Activated CD8-positive, alpha-beta memory T cell treated with anti-CD3 and anti-CD28 coated beads for 36 hours (primary cell): Measurements from ENCODE around the gene ACHE. TPM values are rescaled to one million over a fixed set of nuclear protein-coding genes. Genes with fewer than 3 reads are reported as not detected.

Experiments
- CTCF ChIA-PET: fragments of 350-600 bp; sonication (Branson Sonifier 250); formaldehyde crosslinking; loops from one replicate; lab custom pipeline; 2021; ENCODE audit warnings: antibody characterized with exemption; lab: Charles Lee
- POLR2A ChIA-PET: fragments of 350-600 bp; sonication (Branson Sonifier 250); formaldehyde crosslinking; loops from one replicate; lab custom pipeline; 2021; ENCODE audit warnings: antibody characterized with exemption; lab: Charles Lee
- total RNA-seq, 2 experiments: library from RNA; stranded (reverse); gene quantifications; one replicate each; pipeline ENCODE4 v1.2.3, GENCODE V29; 2021

Gene ACHE
- total RNA-seq, 2 experiments from 2014 or later: 0.13 to 0.23 TPM

DNA sequence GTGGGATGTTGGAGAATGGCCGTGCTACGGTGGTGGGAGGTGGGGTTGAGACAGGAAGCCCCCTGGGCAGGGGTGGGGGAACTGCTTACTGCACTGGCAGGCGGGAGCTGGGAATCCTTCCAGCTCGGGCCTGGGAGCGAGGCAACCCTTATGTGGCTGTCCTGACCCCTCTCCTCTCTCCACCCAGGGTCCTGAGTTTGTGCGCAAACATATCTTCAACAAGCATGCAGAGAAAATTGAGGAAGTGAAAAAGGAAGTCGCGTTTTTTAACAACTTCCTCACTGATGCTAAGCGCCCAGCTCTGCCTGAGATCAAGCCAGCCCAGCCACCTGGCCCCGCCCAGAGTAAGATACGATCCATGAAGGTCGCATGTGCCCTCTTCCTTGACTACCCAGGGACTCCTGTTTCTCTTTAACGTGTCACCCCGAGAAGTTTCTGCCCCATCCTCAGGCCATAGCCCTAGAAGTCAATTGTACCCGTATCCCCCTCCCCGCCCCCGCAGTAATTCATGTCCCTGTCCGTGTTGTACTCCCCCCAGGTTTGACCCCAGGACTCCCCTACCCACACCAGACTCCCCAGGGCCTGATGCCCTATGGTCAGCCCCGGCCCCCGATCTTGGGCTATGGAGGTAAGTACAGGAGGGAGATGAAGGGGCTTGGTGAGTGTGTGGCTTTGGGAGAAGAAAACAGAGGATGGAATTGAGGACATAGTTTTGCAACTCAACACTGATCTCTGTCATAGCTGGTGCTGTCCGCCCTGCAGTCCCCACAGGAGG, 8.0 kb downstream of the ACHE start:
- ChIA-PET POLR2A (interaction anchor here (6.2 kb wide), 1 partner anchor 12 kb away, joined by 71 read pairs; the partner anchor contains the start of gene SRRT), CTCF (interaction anchor here (0.6 to 4.6 kb wide), 6 partner anchors 8 to 330 kb away, joined by 3 to 25 read pairs (median 3); partner anchors contain the start of genes ACHE, PLOD3, POP7 and SLC12A9)

DNA sequence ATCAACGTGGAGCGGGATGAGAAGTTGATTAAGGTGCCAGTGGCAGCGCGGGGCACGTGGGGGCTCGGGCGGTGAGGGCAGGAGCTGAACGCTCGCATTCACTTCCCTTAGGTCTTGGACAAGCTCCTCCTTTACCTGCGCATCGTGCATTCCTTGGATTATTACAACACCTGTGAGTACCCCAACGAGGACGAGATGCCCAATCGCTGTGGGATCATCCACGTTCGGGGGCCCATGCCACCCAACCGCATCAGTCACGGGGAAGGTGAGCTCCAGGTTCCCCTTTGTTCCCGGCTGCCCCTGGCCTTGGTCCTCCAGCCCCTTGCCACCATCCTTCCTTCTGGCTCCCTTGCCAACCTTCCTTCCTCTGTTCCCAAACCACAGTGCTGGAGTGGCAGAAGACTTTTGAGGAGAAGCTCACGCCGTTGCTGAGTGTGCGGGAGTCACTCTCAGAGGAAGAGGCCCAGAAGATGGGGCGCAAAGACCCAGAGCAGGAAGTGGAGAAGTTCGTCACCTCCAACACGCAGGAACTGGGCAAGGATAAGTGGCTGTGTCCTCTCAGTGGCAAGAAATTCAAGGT, 8.7 kb downstream of the ACHE start:
- POLR2A ChIA-PET: interaction anchor here (6.2 kb wide), 1 partner anchor 11 kb away, joined by 71 read pairs; the partner anchor contains the start of gene SRRT
- CTCF ChIA-PET: interaction anchor here (0.7 to 4.6 kb wide), 4 partner anchors 8 to 331 kb away, joined by 3 to 25 read pairs (median 3); partner anchors contain the start of genes ACHE, PLOD3, SLC12A9 and SRRT

DNA sequence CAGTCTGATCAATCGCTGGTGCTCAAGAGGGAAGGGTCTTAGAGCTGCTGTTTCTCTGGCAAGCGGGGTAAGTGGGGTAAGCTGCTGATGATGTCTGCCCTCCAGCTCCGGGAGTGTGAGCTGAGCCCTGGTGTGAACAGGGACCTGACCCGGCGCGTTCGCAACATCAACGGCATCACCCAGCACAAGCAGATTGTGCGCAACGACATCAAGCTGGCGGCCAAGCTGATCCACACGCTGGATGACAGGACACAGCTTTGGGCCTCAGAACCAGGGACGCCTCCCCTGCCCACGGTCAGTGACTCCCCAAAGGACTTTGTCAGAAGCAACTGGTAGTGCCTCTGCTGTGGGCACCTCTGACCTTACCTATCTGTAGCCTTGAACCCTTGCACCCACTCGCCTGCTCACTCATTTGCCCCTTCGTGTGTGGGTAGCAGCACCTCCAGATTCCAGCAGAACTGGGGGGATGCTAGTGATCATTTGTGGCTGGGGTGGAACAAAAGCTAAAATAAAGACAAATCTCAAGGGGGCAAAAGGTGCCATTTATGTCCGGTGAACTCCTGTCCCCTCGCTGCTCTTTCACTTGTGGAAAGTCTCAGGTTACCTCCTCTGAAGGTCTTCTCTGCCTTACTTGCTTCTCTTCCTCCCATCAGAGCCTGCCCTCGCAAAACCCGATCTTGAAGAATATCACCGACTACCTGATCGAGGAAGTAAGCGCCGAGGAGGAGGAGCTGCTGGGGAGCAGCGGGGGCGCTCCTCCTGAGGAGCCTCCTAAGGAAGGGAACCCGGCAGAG, 9.3 kb downstream of the ACHE start:
- CTCF ChIA-PET: interaction anchor here (0.9 to 4.6 kb wide), 2 partner anchors 9 to 11 kb away, joined by 3 to 25 read pairs; partner anchors contain the start of genes ACHE and SRRT
- POLR2A ChIA-PET: interaction anchor here (6.2 kb wide), 1 partner anchor 10 kb away, joined by 71 read pairs; the partner anchor contains the start of gene SRRT

DNA sequence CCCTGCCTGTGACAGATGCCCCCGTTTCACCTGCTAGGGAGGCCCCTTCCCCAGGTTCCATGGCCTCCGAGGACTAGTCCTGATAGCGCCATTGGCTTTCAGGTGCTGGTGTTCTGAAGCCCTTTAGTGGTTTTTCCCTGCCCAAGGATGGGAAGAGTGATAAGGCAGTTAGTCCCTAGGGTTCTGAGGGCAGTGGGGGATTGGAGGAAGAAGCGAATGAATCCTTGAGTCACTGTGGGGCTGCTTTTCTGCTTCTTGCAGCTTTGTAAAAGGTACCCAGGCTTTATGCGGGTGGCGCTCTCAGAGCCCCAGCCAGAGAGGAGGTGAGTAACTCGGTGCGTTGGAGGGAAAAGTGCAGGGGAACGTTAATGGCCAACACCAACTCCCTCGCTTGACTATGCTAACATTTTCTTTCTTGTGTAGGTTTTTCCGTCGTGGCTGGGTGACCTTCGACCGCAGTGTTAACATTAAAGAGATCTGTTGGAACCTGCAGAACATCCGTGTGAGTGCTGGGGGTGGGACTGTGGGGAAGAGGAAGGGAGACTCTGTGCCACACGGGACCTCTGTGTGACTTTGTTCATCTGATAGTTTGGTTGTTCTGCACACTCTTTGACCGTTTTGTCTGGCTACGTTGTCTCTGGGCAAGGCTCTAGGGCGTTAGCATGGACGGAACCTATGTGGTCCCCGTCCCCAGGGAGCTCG, 10.1 kb downstream of the ACHE start:
- POLR2A ChIA-PET: interaction anchor here (1.2 kb wide), 1 partner anchor 11 kb away, joined by 3 read pairs; the partner anchor contains the start of gene SRRT

DNA sequence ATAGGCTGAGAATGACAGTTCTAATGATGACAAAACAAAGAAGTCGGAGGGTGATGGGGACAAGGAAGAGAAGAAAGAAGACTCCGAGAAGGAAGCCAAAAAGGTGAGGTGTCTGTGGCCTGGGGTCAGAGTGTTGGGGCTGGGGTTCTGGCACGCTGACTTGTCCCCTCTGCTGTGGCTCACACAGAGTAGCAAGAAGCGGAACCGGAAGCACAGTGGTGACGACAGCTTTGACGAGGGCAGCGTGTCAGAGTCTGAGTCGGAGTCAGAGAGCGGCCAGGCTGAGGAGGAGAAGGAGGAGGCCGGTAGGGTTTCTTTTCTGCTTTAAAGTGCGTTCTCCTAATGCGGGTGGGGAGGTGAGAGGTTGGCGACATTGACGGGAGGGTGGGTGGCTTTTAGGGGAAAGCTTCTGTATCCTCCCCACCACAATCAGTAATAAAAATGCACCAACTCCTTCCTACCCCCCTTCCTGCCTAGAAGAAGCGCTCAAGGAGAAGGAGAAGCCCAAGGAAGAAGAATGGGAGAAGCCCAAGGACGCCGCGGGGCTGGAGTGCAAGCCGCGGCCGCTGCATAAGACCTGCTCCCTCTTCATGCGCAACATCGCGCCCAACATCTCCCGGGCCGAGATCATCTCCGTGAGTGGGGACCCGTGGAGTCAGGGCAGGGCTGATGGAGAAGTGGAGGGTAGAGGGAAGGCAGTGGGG, 10.8 kb downstream of the ACHE start:
- ChIA-PET CTCF (no interaction called here), POLR2A (interaction anchor here (1.2 kb wide), 1 partner anchor 10 kb away, joined by 3 read pairs; the partner anchor contains the start of gene SRRT)

More for the DNA sequence above, 10.1 kb downstream of the ACHE start:
- CTCF ChIA-PET: interaction anchor here (4.6 kb wide), 1 partner anchor 10 kb away, joined by 25 read pairs; the partner anchor contains the start of gene SRRT

DNA sequence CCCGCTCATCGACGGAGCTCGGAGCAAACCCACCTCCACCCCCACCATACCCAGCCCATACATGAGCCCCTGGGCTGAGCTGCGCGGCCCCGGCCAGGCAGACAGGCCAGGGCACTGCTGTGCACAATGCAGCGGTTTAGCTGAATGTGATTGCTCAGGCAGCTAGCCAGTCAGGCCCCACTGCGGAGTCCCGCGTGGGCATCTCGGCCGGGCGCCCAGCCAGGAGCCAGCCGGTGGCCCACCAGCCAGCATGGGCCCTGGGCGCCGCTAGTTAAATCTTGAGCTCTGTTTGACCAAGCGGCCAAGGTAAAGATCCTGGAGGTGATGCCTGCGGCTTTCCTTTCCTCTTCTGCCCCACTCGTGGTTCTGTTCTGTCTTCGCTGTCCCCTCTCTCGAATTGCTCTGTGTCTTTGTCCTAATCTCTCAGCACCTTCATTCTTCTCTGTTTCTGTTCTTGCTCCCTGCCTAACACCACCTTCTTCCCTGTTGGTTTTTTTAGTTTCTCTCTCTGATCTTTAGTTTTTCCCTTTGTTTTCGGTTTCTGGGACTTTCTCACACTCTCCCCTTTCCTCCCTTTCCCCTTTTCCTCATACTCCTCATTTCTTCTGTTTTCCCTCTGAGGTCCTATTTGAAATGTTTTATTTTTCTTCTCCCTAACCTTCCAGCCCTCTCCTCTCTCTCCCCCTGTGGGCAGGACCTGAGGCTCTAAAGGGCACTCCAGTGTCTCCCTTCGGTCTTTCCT, 12.7 kb downstream of the ACHE start:
- CTCF ChIA-PET: no interaction called here

DNA sequence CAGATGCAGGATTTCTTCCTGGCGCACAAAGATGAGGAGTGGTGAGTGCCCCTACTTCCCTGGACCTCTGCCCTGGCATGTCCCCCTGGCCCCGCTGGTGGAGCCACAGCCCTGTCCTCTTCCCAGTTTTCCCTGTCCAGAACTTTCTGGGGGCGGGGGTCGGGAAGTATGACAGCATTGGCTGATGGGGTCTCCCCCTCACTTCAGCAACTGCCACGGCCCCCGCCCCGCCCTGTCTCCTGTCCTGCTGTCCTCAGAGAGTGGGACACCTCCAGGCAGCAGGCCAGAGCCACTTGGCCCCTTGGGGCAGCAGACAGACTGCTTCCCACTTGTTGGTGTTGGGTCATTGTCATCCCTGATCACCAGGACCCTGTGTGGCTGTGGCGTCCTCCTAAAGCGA, 13.5 kb downstream of the ACHE start:
- ChIA-PET POLR2A (no interaction called here), CTCF (interaction anchor here (1.6 kb wide), 1 partner anchor 31 kb away, joined by 4 read pairs; no protein-coding TSS in a partner anchor)

More for the DNA sequence above, 12.7 kb downstream of the ACHE start:
- POLR2A ChIA-PET: no interaction called here

DNA sequence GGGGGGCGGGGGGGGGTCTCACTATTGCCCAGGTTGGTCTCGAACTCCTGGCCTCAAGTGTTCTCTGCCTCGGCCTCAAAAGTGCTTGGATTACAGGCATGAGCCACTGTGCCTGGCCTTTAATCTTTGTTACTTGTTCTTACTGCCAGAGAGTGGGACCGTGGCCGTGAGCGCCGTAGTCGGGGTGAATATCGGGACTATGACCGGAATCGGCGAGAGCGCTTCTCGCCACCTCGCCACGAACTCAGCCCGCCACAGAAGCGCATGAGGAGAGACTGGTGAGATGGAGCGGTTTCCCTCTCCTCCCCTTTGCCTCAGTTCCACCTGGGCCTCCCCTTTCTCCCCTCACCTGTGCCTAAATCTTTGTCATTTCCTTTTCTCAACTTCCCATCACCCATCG, 14.6 kb downstream of the ACHE start:
- ChIA-PET POLR2A (no interaction called here), CTCF (interaction anchor here (1.4 to 1.6 kb wide), 2 partner anchors 9 to 29 kb away, joined by 4 read pairs; partner anchors contain the start of gene UFSP1)

DNA sequence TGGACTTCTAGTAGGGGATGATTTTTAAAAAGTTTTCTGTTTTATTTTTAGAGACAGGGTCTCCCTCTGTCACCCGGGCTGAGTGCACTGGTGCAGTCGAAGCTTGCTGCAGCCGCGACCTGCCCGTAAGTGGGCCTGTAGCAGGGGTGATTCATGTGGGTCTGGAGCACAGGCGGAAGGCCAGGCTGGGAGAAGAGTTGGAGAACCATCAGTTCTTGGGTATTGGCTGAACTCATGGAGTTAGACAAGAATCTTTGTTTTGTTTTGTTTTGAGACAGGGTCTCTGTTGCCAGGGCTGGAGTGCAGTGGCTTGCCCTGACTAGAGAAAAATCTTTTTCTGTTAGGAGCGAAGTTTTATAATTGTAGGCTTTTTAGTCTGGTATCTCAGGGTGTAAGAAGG, 15.0 kb downstream of the ACHE start:
- POLR2A ChIA-PET: no interaction called here
- CTCF ChIA-PET: interaction anchor here (1.4 to 1.6 kb wide), 2 partner anchors 9 to 29 kb away, joined by 4 read pairs; partner anchors contain the start of gene UFSP1

DNA sequence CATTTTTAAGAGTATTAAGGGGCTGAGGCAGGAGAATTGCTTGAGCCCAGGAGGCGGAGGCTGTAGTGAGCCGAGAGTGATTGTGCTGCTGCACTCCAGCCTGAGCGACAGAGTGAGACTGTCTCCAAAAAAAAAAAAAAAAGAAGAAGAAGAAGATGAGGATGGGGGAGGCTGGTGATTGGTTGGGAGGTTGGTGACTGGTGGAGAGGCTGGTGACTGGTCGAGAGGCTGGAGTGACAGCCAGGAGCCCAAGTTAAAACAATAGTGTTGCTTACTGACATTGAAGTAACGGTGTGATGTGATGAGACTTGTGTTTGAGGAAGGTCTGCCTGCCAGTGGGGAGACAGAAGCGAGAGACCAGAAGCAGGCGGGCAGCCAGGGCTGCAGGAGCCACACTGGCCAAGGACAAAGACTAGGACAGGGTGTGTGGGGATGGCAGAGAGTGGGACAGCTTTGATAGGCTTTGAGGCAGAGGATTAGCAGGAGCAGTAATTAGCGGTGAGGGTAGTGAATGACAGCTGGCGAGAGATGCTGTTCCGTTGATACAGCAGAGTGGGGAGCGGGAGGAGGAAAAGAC, 15.9 kb downstream of the ACHE start:
- ChIA-PET CTCF (interaction anchor here (1.4 kb wide), 1 partner anchor 10 kb away, joined by 4 read pairs; the partner anchor contains the start of gene UFSP1), POLR2A (no interaction called here)

DNA sequence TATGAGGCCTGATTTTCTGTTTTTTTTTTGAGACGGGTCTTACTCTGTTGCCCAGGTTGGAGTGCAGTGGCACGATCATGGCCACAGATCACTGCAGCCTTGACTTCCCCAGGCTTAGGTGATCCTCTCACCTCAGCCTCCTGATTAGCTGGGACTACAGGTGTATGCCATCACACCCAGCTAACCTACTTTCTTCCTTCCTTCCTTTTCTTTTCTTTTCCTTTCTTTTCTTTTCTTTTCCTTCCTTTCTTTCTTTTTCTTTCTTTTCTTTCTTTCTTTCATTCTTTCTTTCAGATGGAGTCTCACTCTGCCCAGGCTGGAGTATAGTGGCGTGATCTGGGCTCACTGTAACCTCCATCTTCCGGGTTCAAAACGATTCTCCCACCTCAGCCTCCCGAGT, 17.0 kb downstream of the ACHE start:
- ChIA-PET POLR2A (interaction anchor here (4.9 kb wide), 1 partner anchor 10 kb away, joined by 71 read pairs; the partner anchor contains the start of gene UFSP1), CTCF (interaction anchor here (0.7 to 1.3 kb wide), 3 partner anchors 11 to 1485 kb away, joined by 3 read pairs; partner anchors contain the start of gene UFSP1)

DNA sequence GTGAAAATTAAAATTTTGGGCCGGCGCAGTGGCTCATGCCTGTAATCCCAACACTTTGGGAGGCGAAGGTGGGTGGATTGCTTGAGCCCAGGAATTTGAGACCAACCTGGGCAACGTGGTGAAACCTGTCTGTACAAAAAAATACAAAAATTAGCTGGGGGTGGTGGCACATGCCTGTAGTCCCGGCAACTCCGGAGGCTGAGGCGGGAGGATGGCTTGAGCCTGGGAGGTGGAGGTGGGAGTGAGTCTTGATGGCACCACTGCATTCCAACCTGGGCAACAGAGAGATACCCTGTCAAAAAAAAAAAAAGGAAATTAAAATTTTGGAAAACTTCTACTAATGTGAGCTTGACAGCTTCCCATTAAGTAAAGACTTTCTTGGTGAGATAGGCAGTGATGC, 17.7 kb downstream of the ACHE start:
- CTCF ChIA-PET: interaction anchor here (0.6 to 3.6 kb wide), 5 partner anchors 26 to 1484 kb away, joined by 3 to 13 read pairs (median 4); partner anchors contain the start of gene SLC12A9
- POLR2A ChIA-PET: interaction anchor here (4.9 kb wide), 1 partner anchor 11 kb away, joined by 71 read pairs; the partner anchor contains the start of gene UFSP1

DNA sequence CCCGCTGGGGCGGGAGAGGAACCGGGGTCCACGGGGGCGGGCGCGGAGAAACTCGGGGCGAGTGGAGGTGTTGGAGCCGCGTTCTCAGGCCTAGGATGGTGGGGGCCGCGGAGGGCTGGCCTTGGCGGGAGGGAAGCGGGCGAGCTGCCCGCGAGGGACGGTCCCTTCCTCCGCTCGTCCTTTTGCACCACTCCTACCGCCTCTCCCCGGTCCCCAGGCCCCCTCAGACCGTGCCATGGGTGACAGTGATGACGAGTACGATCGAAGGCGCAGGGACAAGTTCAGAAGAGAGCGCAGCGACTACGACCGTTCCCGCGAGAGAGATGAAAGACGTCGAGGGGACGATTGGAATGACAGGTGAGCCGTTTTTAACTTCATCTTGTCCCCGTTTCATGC, 20.3 kb downstream of the ACHE start:
- ChIA-PET POLR2A (interaction anchor here (0.6 to 4.9 kb wide), 11 partner anchors 8 to 331 kb away, joined by 3 to 71 read pairs (median 6); partner anchors contain the start of genes POP7, SLC12A9, TRIM56 and TRIP6), CTCF (interaction anchor here (0.7 to 3.6 kb wide), 4 partner anchors 12 to 170 kb away, joined by 3 to 25 read pairs (median 8); partner anchors contain the start of genes POP7, SLC12A9 and UFSP1)

DNA sequence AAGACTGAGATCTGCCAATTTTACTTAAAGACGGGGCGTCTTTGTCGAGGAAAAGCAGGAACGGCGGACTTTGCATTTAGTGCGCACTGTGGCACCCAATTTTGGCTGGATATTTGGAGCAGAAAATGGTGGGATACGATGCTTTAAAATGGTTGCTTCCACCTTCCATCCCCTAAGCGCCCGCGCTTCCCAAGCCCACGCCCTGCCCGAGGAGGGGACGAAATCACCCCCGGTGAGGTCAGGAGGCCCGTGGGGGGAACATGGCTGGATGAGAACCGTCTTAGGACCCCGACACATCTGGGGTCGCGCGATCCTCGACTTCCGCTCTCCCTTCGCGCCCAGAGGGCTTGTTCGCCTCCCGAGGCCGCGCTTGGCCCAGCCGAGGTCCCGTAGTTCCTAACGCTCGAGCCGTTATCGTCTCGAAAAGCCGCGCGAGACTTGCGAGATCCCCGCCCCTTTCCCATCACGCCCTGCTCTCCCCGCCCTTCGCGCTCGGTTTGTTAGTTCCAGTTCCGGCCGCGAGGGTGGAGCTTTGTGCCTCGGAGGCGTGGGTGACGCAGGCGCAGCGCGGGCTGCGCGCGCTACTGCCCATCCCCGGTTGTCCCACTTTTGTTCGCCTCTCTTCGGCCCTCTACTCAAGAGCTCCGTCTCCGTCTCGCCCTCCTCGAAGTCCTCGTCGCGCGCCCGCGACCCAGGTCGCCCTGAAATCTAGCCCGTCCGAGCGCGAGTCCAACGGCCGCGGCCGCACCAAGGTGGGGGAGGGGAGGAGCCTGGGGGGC, 20.9 kb downstream of the ACHE start, which contains the start of gene SRRT:
Gene SRRT (plus strand): TSS at position 527 of the 779 bp plus-strand sequence. CDS start 488 bp downstream, outside the sequence.
- ChIA-PET CTCF (interaction anchor here (1.0 to 3.6 kb wide), 3 partner anchors 13 to 23 kb away, joined by 3 to 25 read pairs (median 13); partner anchors contain the start of genes SLC12A9 and UFSP1), POLR2A (interaction anchor here (0.6 to 4.9 kb wide), 11 partner anchors 8 to 405 kb away, joined by 3 to 71 read pairs (median 6); partner anchors contain the start of genes POP7, SLC12A9, TRIM56 and TRIP6)

DNA sequence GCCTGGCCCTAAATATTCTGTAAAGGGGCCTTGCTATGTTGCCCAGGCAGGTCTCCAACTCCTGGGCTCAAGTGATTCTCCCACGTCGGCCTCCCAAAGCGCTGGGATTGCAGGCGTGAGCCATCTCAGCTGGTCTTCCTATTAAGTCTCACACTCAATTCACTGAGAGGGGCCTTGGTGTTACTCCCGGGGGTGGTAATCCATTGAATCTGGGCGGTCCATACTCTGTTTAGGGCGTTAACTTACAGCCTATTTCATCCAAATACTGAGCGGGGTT, 21.4 kb downstream of the ACHE start:
- POLR2A ChIA-PET: interaction anchor here (2.0 to 4.9 kb wide), 2 partner anchors 15 to 22 kb away, joined by 17 to 71 read pairs; partner anchors contain the start of genes SLC12A9 and UFSP1
- CTCF ChIA-PET: no interaction called here
